Astrocyte (in vitro differentiated cells and primary cell): Measurements from ENCODE around the gene ZDHHC4.

Experiments used
- CTCF ChIP-seq: IDR thresholded peaks from 2 replicates; pipeline ENCODE4 v1.5.1; 2011; ENCODE audit warnings: low read depth, mild to moderate bottlenecking, inconsistent platforms, low read length, moderate library complexity; ENCODE audit not compliant: insufficient read depth
- EZH2 ChIP-seq: IDR thresholded peaks from 2 replicates; pipeline ENCODE4 v1.6.1; 2012; ENCODE audit warnings: mild to moderate bottlenecking, low read length, inconsistent platforms; ENCODE audit not compliant: insufficient read depth

GRCh38 chr7:6636741-6637543, 59.7 kb downstream of the ZDHHC4 start, which contains the start of gene ZNF316:
- no peak for TF ChIP-seq CTCF
- TF ChIP-seq EZH2 = no peak
